SU-DHL-6 (cell line): ENCODE measurements around the gene IGFBPL1.
"Not testable (repeated sequence)": the region's sequence is repeated elsewhere in the genome, so short reads cannot be mapped to it uniquely, and the experiment has no call there.

Experiments
- H2AFZ ChIP-seq: fragments of 200-600 bp; sonication (generic); 2 replicates; pipeline ENCODE4 v1.6.1; 2014; ENCODE audit warnings: low read depth, mild to moderate bottlenecking, moderate library complexity, mixed read lengths, antibody characterized with exemption, low read length; ENCODE audit not compliant: severe bottlenecking
- H3F3A ChIP-seq: fragments of 200-600 bp; shearing (Covaris generic); 2 replicates; pipeline ENCODE4 v1.6.0; 2016; ENCODE audit warnings: antibody characterized with exemption, mild to moderate bottlenecking; ENCODE audit not compliant: insufficient read depth
- H3K27ac ChIP-seq: fragments of 200-600 bp; sonication (generic); 2 replicates; pipeline ENCODE4 v1.5.1; 2016; ENCODE audit warnings: low read depth, mild to moderate bottlenecking, low read length, moderate library complexity, mixed read lengths
- H3K27me3 ChIP-seq: fragments of 200-600 bp; sonication (generic), shearing (Covaris generic); 2 replicates; pipeline ENCODE4 v1.6.0; 2014; ENCODE audit warnings: mild to moderate bottlenecking, low read length
- H3K36me3 ChIP-seq: fragments of 200-600 bp; sonication (generic); 2 replicates; pipeline ENCODE4 v1.6.1; 2014; ENCODE audit warnings: mild to moderate bottlenecking, low read length, mixed read lengths
- H3K4me2 ChIP-seq: fragments of 300-600, 200-600 bp; shearing (Covaris generic), sonication (generic); 2 replicates; pipeline ENCODE4 v1.6.0; 2014; ENCODE audit warnings: low read length, low read depth, mild to moderate bottlenecking; ENCODE audit not compliant: poor library complexity, severe bottlenecking
- H3K4me3 ChIP-seq: fragments of 200-600 bp; sonication (generic); 2 replicates; pipeline ENCODE4 v1.5.1; 2014; ENCODE audit warnings: antibody characterized with exemption, low read length, mild to moderate bottlenecking, mixed read lengths; ENCODE audit not compliant: insufficient read depth, poor library complexity, severe bottlenecking
- H3K79me2 ChIP-seq: fragments of 200-600 bp; sonication (generic); 2 replicates; pipeline ENCODE4 v1.6.1; 2014; ENCODE audit warnings: mild to moderate bottlenecking, low read length, moderate library complexity; ENCODE audit not compliant: insufficient read depth
- H3K9ac ChIP-seq: fragments of 200-600 bp; sonication (generic); 2 replicates; pipeline ENCODE4 v1.7.0; 2014; ENCODE audit warnings: mild to moderate bottlenecking, low read length
- H3K9me2 ChIP-seq: fragments of 200-600 bp; sonication (generic); replicated peaks from 2 replicates; pipeline ENCODE4 v1.6.1; 2014; ENCODE audit warnings: low read length; ENCODE audit not compliant: insufficient read depth
- H3K9me3 ChIP-seq: fragments of 200-600 bp; sonication (generic); 2 replicates; pipeline ENCODE4 v1.6.1; 2014; ENCODE audit warnings: low read length, mixed read lengths; ENCODE audit not compliant: insufficient read depth
- H4K20me1 ChIP-seq: fragments of 200-600 bp; sonication (generic); 2 replicates; pipeline ENCODE4 v1.6.1; 2014; ENCODE audit warnings: low read depth, mild to moderate bottlenecking, antibody characterized with exemption, low read length, moderate library complexity, mixed read lengths
- CTCF ChIP-seq: fragments of 200-600 bp; sonication (generic); IDR thresholded peaks from one replicate; pipeline ENCODE4 v1.5.1; 2017; ENCODE audit warnings: antibody characterized with exemption, mild to moderate bottlenecking, low read length, moderate library complexity; ENCODE audit not compliant: insufficient read depth, poor library complexity, severe bottlenecking
- EZH2phosphoT487 ChIP-seq: fragments of 200-600 bp; sonication (generic), shearing (Covaris generic); conservative IDR thresholded peaks from 2 replicates; pipeline ENCODE4 v1.6.1; 2018; ENCODE audit warnings: mild to moderate bottlenecking, antibody characterized with exemption, low read length, moderate library complexity, mixed read lengths

Gene IGFBPL1, protein sequence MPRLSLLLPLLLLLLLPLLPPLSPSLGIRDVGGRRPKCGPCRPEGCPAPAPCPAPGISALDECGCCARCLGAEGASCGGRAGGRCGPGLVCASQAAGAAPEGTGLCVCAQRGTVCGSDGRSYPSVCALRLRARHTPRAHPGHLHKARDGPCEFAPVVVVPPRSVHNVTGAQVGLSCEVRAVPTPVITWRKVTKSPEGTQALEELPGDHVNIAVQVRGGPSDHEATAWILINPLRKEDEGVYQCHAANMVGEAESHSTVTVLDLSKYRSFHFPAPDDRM

DNA sequence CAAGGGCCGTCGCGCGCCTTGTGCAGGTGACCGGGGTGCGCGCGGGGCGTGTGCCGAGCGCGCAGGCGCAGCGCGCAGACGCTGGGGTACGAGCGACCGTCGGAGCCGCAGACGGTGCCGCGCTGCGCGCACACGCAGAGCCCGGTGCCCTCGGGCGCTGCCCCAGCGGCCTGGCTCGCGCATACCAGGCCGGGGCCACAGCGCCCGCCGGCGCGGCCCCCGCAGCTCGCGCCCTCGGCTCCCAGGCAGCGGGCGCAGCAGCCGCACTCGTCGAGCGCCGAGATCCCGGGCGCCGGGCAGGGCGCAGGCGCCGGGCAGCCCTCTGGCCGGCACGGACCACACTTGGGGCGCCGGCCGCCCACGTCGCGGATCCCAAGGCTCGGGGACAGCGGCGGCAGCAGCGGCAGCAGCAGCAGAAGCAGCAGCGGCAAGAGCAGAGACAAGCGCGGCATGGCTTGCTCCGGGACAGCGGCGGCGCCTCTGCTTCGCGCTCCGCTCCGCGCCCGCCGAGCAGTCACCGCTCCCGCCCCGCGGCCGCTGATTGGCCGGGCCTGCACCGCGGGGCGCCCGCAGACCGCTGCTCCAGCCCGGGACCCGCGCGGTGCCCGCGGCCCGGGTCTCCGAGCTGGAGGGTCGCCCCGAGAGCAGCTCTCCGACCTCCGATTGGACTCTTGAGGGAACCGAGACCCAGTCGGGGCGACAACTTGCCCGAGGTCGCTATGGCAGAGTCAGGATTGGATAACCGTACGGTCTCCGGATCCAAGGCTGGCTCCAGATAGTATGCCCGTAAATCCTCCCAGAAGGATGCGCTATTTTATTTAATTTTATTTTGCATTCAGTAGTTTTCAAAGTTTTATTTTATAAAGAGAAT, at the start of gene IGFBPL1:
Gene IGFBPL1 (minus strand): TSS at position 482 of the 871 bp plus-strand sequence. CDS start 30 bp downstream, at position 452.
- H3K4me2 ChIP-seq, result no peak within 1 kb of the TSS

DNA sequence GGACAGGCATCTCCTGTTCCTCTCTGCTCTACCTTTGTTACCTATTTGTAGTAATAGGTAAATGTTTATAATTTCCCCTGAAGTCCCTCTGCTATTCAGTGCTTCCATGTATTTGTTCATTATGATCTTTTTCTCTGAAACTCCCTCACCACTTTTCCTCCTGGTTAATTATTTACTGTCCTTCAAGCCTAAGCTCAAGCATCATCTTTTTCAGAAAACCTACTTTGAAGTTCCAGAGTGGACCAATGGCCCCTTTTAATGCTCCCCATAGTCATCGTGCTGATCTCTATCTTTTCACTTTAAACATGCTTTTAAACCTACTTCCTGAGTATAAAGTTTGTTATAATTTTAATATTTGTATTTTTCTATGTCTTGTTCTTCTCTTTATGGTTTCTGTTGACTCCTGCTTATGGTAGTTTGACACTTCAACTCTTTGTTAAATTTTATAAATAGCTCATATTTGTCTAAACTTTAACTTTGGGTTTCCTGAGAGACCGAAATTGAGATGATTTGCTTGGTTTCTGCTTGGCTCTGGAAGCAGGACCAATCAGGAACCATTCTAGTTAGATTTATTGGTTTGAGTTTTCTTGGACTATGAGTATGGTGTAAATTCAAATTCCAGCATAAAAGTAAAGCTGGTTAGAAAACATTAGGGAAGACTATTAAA, 48.5 kb upstream of the IGFBPL1 start:
- not testable (repeated sequence) for H3K9me3 ChIP-seq, H3K4me3 ChIP-seq, H4K20me1 ChIP-seq, H3K36me3 ChIP-seq, H3K79me2 ChIP-seq, H3K9me2 ChIP-seq, H3F3A ChIP-seq, H3K27me3 ChIP-seq, H3K4me2 ChIP-seq, H3K27ac ChIP-seq, H2AFZ ChIP-seq, H3K9ac ChIP-seq

More for the DNA sequence above, at the start of gene IGFBPL1:
- Histone ChIP-seq H3K27me3 (no peaks in the 10 kb centered on the region), H3K79me2 (no peaks in the 10 kb centered on the region), H3K9me3 (no peaks in the 10 kb centered on the region), H3F3A (no peaks in the 10 kb centered on the region), H3K4me3 (no peak within 1 kb of the TSS), H3K27ac (no peak within 1 kb of the TSS), H2AFZ (no peak within 1 kb of the TSS), H3K9ac (no peak within 1 kb of the TSS), H3K36me3 (no peaks in the 10 kb centered on the region), H3K9me2 (no peaks in the 10 kb centered on the region), H4K20me1 (no peaks in the 10 kb centered on the region)
- TF ChIP-seq CTCF, result no peak
- no peak for TF ChIP-seq EZH2phosphoT487

DNA sequence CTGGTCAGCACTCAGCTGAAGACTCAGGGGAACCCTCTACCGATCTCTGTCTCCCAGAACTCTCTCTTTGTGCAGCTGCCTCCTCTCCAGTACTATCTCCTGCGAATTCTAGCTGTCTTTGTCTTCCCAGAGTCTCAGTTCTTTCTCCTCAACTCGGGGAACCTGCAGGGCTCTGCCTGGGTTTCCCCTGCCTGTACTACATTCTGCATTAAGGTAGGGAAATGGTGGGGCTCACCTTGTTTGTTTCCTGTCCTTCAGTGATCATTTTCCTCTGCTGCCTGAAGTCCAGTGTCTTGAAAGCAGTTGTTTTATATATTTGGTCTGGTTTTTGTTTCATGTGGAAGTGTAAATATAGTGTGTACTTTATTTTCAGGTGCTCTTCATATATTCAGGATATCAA, 43.1 kb upstream of the IGFBPL1 start:
- no peaks in the 10 kb centered on the region for H3F3A ChIP-seq
- H3K79me2 ChIP-seq, result no peaks in the 10 kb centered on the region
- H3K4me2 ChIP-seq, result no peak overlapping the region
- no peak overlapping the region for H3K27ac ChIP-seq
- H3K9ac ChIP-seq, result no peak overlapping the region
- H3K9me2 ChIP-seq, result no peaks in the 10 kb centered on the region
- no peak overlapping the region for H2AFZ ChIP-seq
- H3K36me3 ChIP-seq, result no peaks in the 10 kb centered on the region; the same call in 1 of the 2 replicates
- no peak overlapping the region for H3K4me3 ChIP-seq
- no peaks in the 10 kb centered on the region for H4K20me1 ChIP-seq
- no peaks in the 10 kb centered on the region for H3K9me3 ChIP-seq
- TF ChIP-seq EZH2phosphoT487, result no peak
- TF ChIP-seq CTCF, result no peak
- H3K27me3 ChIP-seq, result no peaks in the 10 kb centered on the region
